ENCODE measurements around the gene STPG3. TPM values are rescaled to one million over a fixed set of nuclear protein-coding genes. Genes with fewer than 3 reads are reported as not detected.

STPG3 gene
- total RNA-seq, 1 donor from 2014 or later, result 0.78 TPM

GRCh38 chr9:137302118-137302448 lies 51.0 kb downstream of the STPG3 start, which contains the start of gene NRARP:
NRARP (minus strand) TSS chr9:137302271; CDS start chr9:137301928, 343 bp downstream.
- Mint-ChIP-seq H3K4me1 (ENCODE audit: unreplicated experiment) (peaks cover 15% of the 10 kb centered on the region), H3K27ac (ENCODE audit: unreplicated experiment) (no peak within 1 kb of the TSS), H3K36me3 (ENCODE audit: unreplicated experiment) (no peaks in the 10 kb centered on the region), H3K9me3 (ENCODE audit: unreplicated experiment) (no peaks in the 10 kb centered on the region), H3K4me3 (ENCODE audit: unreplicated experiment) (peak within 1 kb of the TSS; percentile 69), H3K27me3 (ENCODE audit: unreplicated experiment) (peaks cover 6% of the 10 kb centered on the region)
- no peak for DNase-seq (ENCODE audit: extremely low spot score, unreplicated experiment)
- TF ChIP-seq CTCF (IDR thresholded peaks at IDR 0.05), result no peak

DNA sequence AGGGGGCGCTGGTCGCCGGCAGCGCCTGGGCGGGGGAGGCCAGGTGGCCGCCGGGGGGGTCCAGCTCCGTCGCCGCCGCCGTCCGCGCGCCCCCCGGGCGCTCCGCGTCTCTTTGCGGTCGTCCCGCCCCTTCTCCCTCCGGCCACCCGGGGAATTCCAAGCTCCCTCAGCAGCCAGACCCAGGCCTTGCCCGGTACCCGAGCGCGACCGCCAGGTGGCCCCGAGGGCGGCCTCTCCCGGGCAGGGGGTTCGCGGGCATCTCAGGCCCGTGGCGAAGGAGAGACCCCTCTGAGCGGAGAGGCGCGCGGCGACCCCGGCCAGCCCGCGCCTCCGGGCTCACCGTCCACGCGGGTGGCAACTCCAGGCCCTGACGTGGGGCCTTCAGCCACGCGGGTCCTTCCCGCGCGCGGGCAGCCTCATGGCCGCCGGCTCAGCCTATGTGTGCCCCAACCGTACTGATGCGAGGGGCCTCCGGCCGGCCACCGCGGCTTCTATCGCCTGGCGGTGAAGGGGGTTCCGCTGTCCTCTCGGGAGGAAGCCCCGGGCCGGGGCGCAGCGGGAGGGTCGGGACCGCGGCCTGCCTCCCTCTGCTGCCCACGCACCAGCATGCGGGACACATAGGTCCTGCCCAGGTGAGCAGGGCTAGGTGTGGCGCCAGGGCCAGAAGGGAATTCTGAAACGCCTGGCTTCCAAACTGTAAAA lies 51.5 kb downstream of the STPG3 start:
- H3K4me1 Mint-ChIP-seq (ENCODE audit: unreplicated experiment), result peaks cover 15% of the 10 kb centered on the region
- no peak overlapping the region for H3K27ac Mint-ChIP-seq (ENCODE audit: unreplicated experiment)
- H3K4me3 Mint-ChIP-seq (ENCODE audit: unreplicated experiment), result no peak overlapping the region
- TF ChIP-seq CTCF (IDR thresholded peaks at IDR 0.05), result peak; percentile 61
- H3K27me3 Mint-ChIP-seq (ENCODE audit: unreplicated experiment), result peaks cover 6% of the 10 kb centered on the region
- peak; percentile 93 for DNase-seq (ENCODE audit: extremely low spot score, unreplicated experiment)
- no peaks in the 10 kb centered on the region for H3K9me3 Mint-ChIP-seq (ENCODE audit: unreplicated experiment)
- no peaks in the 10 kb centered on the region for H3K36me3 Mint-ChIP-seq (ENCODE audit: unreplicated experiment)

Other genes starting within 250 kb of the STPG3 start
- 47.6 and 55.1 TPM in 2 replicates for gene ABCA2, start 223.0 kb upstream of the STPG3 start, total RNA-seq
- 0.13 TPM in 1 of 2 replicates, not detected in the other for gene FUT7, start 219.2 kb upstream of the STPG3 start, total RNA-seq
- 84.4 and 91.0 TPM in 2 replicates for gene NPDC1, start 205.1 kb upstream of the STPG3 start, total RNA-seq
- gene ENTPD2, start 197.2 kb upstream of the STPG3 start, total RNA-seq, result 0.46 TPM in 1 of 2 replicates, not detected in the other
- gene SAPCD2, start 180.7 kb upstream of the STPG3 start, total RNA-seq, result 3.1 and 3.4 TPM in 2 replicates
- gene UAP1L1, start 173.8 kb upstream of the STPG3 start, total RNA-seq, result 34.2 and 38.3 TPM in 2 replicates
- gene MAN1B1, start 164.3 kb upstream of the STPG3 start, total RNA-seq, result 109 and 120 TPM in 2 replicates
- gene DPP7, start 136.6 kb upstream of the STPG3 start, total RNA-seq, result 118 TPM in 2 replicates
- gene GRIN1, start 112.1 kb upstream of the STPG3 start, total RNA-seq, result not detected in 2 replicates
- gene LRRC26, start 81.2 kb upstream of the STPG3 start, total RNA-seq, result not detected in 2 replicates
- gene TMEM210, start 79.2 kb upstream of the STPG3 start, total RNA-seq, result not detected in 2 replicates
- 59.3 and 61.0 TPM in 2 replicates for gene ANAPC2, start 62.7 kb upstream of the STPG3 start, total RNA-seq
- gene SSNA1, start 62.6 kb upstream of the STPG3 start, total RNA-seq, result 57.4 and 58.1 TPM in 2 replicates
- gene TPRN, start 50.5 kb upstream of the STPG3 start, total RNA-seq, result 19.8 and 21.7 TPM in 2 replicates
- gene TMEM203, start 45.6 kb upstream of the STPG3 start, total RNA-seq, result 40.5 and 41.2 TPM in 2 replicates
- gene NDOR1, start 45.6 kb upstream of the STPG3 start, total RNA-seq, result 15.5 and 20.5 TPM in 2 replicates
- 7.2 and 8.0 TPM in 2 replicates for gene RNF208, start 29.0 kb upstream of the STPG3 start, total RNA-seq
- 1.5 and 1.7 TPM in 2 replicates for gene CYSRT1, start 26.1 kb upstream of the STPG3 start, total RNA-seq
- gene RNF224, start 23.8 kb upstream of the STPG3 start, total RNA-seq, result not detected in 2 replicates
- not detected in 2 replicates for gene SLC34A3, start 20.4 kb upstream of the STPG3 start, total RNA-seq
- 132 and 136 TPM in 2 replicates for gene TUBB4B, start 10.0 kb upstream of the STPG3 start, total RNA-seq
- gene NELFB, start 4.0 kb downstream of the STPG3 start, total RNA-seq, result 54.1 and 57.6 TPM in 2 replicates
- gene TOR4A, start 26.4 kb downstream of the STPG3 start, total RNA-seq, result 1.2 and 1.9 TPM in 2 replicates
- gene NRARP, start 51.0 kb downstream of the STPG3 start, total RNA-seq, result 1.8 and 2.1 TPM in 2 replicates
- gene EXD3, start 171.9 kb downstream of the STPG3 start, total RNA-seq, result 20.0 and 21.5 TPM in 2 replicates
- 1.0 and 1.5 TPM in 2 replicates for gene NOXA1, start 172.1 kb downstream of the STPG3 start, total RNA-seq
- 0.16 and 0.24 TPM in 2 replicates for gene ENTPD8, start 190.1 kb downstream of the STPG3 start, total RNA-seq
- gene NSMF, start 208.0 kb downstream of the STPG3 start, total RNA-seq, result 93.1 and 103 TPM in 2 replicates